GM19463 (cell line): Measurements from ENCODE around the gene WBP1.
"Not testable (repeated sequence)": the region's sequence is repeated elsewhere in the genome, so short reads cannot be mapped to it uniquely, and the experiment has no call there.

Experiments
- ATAC-seq: cut with Tn5 transposase; IDR thresholded peaks from one replicate; pipeline ENCODE4 v1.9.1; 2021; ENCODE audit warnings: mild to moderate bottlenecking, moderate library complexity; ENCODE audit not compliant: unreplicated experiment

WBP1 gene

GRCh38 chr2:74448771-74449170 is 9.5 kb upstream of the WBP1 start:
- ATAC-seq, result no peak

GRCh38 chr2:74450570-74451190 is 7.6 kb upstream of the WBP1 start:
- ATAC-seq, result no peak

DNA sequence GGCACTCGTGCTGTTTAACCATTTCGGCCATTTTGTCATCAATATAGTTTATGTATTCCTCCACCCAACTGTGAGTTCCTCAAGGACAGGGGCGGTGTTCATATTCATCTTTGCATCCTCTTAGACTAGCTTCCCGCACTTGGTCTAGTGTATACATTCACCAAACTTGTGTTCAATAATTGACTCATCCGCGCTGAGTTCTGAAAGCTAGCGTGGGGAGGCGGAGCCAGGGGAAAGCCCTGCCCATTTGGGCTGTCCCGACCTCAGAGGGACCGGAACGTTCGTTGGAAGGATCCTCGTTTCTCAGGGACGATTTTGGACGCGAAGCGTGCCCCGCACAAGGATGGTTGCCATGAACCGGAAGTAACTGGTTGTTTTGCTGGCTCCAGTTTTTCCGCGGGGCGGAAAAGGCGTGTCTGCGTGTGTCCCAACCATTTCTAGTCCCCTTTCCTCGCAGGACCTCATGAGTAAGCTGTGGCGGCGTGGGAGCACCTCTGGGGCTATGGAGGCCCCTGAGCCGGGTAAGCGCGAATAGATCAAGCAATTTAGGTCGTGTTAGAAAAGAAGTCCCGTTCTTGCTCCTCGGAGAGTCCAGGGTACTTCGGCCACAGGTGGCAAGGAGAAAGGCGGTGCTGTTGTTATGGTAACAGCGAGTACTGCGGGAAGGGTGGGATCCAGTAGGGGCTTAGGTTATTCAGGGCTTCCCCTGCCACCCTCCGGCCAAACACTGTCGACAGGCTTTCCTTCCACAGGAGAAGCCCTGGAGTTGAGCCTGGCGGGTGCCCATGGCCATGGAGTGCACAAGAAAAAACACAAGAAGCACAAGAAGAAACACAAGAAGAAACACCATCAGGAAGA is 3.4 kb upstream of the WBP1 start, which contains the start of gene INO80B:
Gene INO80B (plus strand): TSS at position 434 of the 858 bp plus-strand sequence. CDS start 30 bp downstream, at position 464.
- peak; percentile 32 for ATAC-seq

- no peak for ATAC-seq
These were observed 1.1 kb upstream of the WBP1 start for GRCh38 chr2:74457129-74457548.

DNA sequence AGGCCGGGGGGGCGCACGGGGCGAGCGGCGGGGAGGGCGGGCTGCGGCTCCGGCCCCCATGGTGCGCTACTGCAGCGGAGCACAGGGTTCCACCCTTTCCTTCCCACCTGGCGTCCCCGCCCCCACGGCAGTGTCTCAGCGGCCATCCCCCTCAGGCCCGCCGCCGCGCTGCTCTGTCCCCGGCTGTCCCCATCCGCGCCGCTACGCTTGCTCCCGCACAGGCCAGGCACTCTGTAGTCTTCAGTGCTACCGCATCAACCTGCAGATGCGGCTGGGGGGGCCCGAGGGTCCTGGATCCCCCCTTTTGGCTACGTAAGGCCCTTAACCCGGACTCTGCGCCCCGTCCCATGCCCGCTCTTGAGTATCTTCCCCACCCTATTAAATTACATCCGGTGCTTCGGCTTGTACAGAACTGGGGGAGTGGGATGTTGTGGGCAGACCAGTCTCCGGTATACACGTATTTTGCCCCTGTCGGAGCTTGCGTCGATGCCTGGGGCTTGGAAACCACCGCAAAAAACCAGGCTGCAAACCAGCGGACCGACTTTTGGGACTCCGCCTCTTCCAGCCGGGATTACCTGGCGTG is 598 bp upstream of the WBP1 start:
- peak; percentile 26 for ATAC-seq

GRCh38 chr2:74458938-74459363 is 713 bp downstream of the WBP1 start:
- no peak for ATAC-seq

GRCh38 chr2:74459503-74460118 is 1.4 kb downstream of the WBP1 start:
- ATAC-seq, result not testable (repeated sequence)

DNA sequence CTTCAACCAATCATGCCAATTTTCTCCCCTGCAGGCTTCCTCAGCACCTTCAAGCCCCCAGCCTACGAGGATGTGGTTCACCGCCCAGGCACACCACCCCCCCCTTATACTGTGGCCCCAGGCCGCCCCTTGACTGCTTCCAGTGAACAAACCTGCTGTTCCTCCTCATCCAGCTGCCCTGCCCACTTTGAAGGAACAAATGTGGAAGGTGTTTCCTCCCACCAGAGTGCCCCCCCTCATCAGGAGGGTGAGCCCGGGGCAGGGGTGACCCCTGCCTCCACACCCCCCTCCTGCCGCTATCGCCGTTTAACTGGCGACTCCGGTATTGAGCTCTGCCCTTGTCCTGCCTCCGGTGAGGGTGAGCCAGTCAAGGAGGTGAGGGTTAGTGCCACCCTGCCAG is 1.9 kb downstream of the WBP1 start:
- not testable (repeated sequence) for ATAC-seq

DNA sequence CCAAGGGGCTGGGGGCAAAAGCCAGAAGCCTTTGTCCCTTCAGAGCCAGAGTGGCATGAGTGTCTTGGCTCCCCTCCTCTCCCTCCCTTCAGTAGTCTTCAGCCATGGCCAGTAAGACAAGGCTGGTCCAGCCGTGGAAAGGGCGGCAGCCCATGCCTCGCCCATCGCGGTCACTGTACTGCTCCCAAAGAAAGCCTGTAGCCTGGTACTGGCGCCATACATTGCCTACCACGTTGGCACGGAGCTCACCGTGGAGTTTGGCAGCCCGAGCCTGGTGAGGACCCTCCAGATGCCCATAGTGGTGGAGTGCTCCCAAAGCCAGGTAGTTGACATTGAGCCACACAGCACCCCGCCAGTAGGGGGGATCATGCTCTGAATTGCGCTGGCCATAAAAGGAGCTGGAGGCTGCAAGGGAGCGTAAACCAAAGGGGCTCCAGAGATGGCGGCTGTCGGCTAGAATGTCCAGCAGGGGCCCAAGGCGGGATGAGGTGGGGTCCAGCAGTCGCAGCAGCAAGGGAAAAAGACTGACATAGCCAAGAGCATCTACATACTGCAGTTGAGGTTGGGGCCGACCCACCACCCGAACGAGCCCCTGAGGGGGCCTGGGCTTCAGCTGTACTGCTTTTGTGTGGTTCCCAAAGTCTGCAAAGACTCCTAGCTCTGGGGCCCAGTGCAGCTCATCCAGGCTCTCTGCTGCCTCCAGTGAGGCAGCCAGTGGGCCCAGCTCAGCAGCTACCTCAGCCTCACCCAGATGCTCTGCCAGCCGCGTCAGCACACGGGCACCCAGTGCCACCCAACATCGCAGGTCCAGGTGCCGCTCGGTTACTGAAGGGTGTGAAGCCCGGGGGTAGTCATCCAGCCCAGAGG is 3.2 kb downstream of the WBP1 start:
- ATAC-seq, result no peak

DNA sequence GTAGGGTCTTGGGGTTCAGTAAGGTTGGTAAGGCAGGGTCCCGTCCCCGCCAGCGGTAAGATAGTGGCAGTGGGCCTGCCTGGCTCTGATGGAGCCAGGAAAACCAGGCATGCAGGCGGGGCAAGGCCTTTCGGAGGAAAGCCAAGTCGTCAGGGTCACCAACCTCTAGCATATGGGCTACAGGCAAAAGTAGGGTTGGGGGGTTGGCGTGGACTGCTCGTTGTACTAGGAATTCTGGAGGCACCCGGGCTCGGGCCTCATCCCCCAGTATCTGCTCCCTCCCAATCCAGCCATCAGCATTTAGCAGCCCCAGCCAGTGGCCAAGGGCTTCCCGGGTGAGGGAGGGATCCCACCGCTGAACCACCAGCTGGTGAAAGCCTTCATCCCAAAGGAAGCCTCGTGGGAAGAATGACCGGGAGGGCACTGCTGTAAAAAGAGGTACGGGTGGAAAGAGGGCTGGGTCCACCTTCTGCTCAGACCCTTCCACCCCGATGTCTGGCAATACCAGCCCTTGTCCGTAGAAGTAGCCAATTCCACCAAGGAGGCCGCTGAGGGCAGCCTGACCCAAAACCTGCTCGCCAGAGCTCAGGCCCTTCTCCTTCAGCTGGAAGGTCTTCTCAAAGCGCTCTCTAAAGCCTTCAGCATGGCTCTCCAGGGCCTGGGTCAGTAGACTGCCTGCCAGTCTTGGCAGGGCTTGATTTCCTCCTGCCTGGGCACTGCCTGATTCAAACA is 4.0 kb downstream of the WBP1 start:
- no peak for ATAC-seq

GRCh38 chr2:74462786-74463105 is 4.5 kb downstream of the WBP1 start:
- ATAC-seq, result no peak

GRCh38 chr2:74464406-74464805 is 6.2 kb downstream of the WBP1 start:
- no peak for ATAC-seq

GRCh38 chr2:74470742-74471141 is 12.5 kb downstream of the WBP1 start:
- not testable (repeated sequence) for ATAC-seq

GRCh38 chr2:74471332-74472065 is 13.3 kb downstream of the WBP1 start:
- no peak for ATAC-seq

DNA sequence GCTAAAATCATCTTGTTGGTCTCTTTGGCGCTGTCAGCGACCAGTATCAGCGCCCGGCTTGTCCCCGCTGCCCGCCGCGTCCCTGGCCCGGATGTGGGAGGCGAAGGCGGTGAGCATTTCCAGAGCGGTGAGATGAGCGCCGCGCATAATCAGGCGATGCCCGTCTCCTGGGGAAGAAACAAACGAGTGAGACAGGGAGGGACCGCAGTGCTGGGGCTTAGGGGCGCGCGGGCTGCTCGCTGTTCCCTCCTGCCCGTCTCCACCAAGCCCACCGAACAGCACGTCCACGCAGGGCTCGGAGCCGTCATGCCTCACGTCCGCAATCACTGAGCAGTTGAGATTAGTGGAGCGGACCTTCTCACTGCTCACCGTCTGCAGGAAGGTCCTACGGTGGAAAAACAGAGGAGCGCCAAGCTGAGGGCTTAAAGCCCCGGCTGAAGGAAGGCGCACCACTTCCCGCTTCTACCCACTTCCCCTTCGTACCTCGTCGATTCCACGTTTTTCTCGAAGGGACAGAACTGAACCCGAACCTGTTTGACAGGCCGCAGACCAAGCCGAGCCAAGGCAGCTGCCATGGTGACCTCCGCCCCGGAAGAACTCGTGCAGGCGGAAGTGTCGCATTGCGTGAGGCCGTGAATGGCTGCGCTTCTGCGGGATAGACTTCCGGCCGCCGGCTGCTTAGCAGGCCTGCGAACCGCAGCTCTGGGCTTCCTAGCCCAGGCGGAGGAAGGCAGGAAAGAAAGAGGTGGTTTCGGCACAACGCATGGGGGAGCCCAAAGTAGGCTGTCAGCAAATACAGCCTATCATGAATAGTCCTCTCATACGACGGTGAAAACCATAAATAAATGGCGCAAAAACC is 14.1 kb downstream of the WBP1 start, which contains the start of gene MRPL53:
Gene MRPL53 (minus strand): TSS at position 595 of the 859 bp plus-strand sequence. CDS start 20 bp downstream, at position 575.
- peak; percentile 82 for ATAC-seq

DNA sequence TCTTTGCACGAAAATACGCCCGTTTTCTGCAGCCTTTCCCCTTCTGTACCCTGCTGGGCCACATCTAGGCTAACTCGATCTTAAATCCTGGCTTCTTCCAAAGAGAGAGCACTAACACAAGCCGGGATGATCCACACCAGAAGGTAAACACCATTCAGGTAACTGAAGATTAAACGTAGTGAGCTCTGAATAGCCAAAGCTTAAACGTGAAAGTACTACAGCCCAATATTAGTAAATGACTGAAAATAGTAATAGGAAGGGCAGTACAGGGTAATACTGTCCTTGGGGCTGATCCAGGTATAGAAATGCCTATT is 14.7 kb downstream of the WBP1 start:
- no peak for ATAC-seq

GRCh38 chr2:74474481-74474880 is 16.2 kb downstream of the WBP1 start:
- ATAC-seq, result no peak

- ATAC-seq, result no peak
These were observed 16.7 kb downstream of the WBP1 start for GRCh38 chr2:74474899-74475298.
